SJCRH30 (cell line): ENCODE measurements around the gene MYH14. TPM values are rescaled to one million over a fixed set of nuclear protein-coding genes. Genes with fewer than 3 reads are reported as not detected.

ENCODE experiments used
- DNase-seq, 2 experiments: peaks; one replicate each; pipeline ENCODE4 v3.0.0-alpha.2; 2015 to 2020
- H3K27ac ChIP-seq: fragments of 250-450 bp; sonication (Bioruptor Pico); 2 replicates; pipeline ENCODE4 v1.5.1; 2020; ENCODE audit warnings: mild to moderate bottlenecking, moderate library complexity
- H3K27me3 ChIP-seq: fragments of 250-450 bp; sonication (Bioruptor Pico); 2 replicates; pipeline ENCODE4 v1.5.1; 2020; ENCODE audit warnings: mild to moderate bottlenecking, moderate library complexity
- H3K36me3 ChIP-seq: fragments of 250-450 bp; sonication (Bioruptor Pico); 2 replicates; pipeline ENCODE4 v1.5.1; 2020; ENCODE audit warnings: mild to moderate bottlenecking, moderate library complexity
- H3K4me1 ChIP-seq: fragments of 250-450 bp; sonication (Bioruptor Pico); 2 replicates; pipeline ENCODE4 v1.5.1; 2020; ENCODE audit warnings: mild to moderate bottlenecking, moderate library complexity
- H3K4me3 ChIP-seq: fragments of 250-450 bp; sonication (Bioruptor Pico); 2 replicates; pipeline ENCODE4 v1.5.1; 2020; ENCODE audit warnings: mild to moderate bottlenecking, moderate library complexity
- H3K9me3 ChIP-seq: fragments of 250-450 bp; sonication (Bioruptor Pico); replicated peaks from 2 replicates; pipeline ENCODE4 v1.5.1; 2020; ENCODE audit warnings: mild to moderate bottlenecking, moderate library complexity
- total RNA-seq: library from RNA; depleted of rRNA; stranded (reverse); fragments of >200 nt; shearing (Covaris generic); gene quantifications from 2 replicates; pipeline ENCODE4 v1.2.3, GENCODE V29; 2014

MYH14 gene
- total RNA-seq, 1 experiment from 2014 or later, result 25.7 TPM

- Histone ChIP-seq H3K4me1 (no peaks in the 10 kb centered on the region), H3K9me3 (no peaks in the 10 kb centered on the region), H3K36me3 (peaks cover 37% of the 10 kb centered on the region), H3K27me3 (no peaks in the 10 kb centered on the region), H3K4me3 (no peak overlapping the region), H3K27ac (no peak overlapping the region)
- no peak for DNase-seq
Measured at GRCh38 chr19:50290775-50291174, 87.4 kb downstream of the MYH14 start.

- Histone ChIP-seq H3K9me3 (no peaks in the 10 kb centered on the region), H3K36me3 (peaks cover 25% of the 10 kb centered on the region), H3K4me3 (no peak overlapping the region), H3K27ac (no peak overlapping the region), H3K4me1 (no peaks in the 10 kb centered on the region), H3K27me3 (no peaks in the 10 kb centered on the region)
- no peak for DNase-seq
Measured at GRCh38 chr19:50292216-50292827, 88.9 kb downstream of the MYH14 start.

- no peaks in the 10 kb centered on the region for H3K27me3 ChIP-seq
- H3K4me1 ChIP-seq, result no peaks in the 10 kb centered on the region
- no peak for DNase-seq
Measured at GRCh38 chr19:50293263-50294004, 90.0 kb downstream of the MYH14 start.

GRCh38 chr19:50300051-50300450 lies 96.6 kb downstream of the MYH14 start:
- no peak for DNase-seq
- Histone ChIP-seq H3K36me3 (peaks cover 13% of the 10 kb centered on the region), H3K9me3 (no peaks in the 10 kb centered on the region), H3K4me3 (no peak overlapping the region), H3K27ac (no peak overlapping the region), H3K4me1 (no peaks in the 10 kb centered on the region), H3K27me3 (no peaks in the 10 kb centered on the region)

More at GRCh38 chr19:50293263-50294004, 90.0 kb downstream of the MYH14 start:
- no peak overlapping the region for H3K27ac ChIP-seq
- H3K36me3 ChIP-seq, result peaks cover 15% of the 10 kb centered on the region; the same call in 1 of the 2 replicates
- no peak overlapping the region for H3K4me3 ChIP-seq
- no peaks in the 10 kb centered on the region for H3K9me3 ChIP-seq

- H3K9me3 ChIP-seq, result no peaks in the 10 kb centered on the region
- H3K4me1 ChIP-seq, result no peaks in the 10 kb centered on the region
- H3K27me3 ChIP-seq, result no peaks in the 10 kb centered on the region
- H3K4me3 ChIP-seq, result no peak overlapping the region
- no peak overlapping the region for H3K27ac ChIP-seq
- DNase-seq, result no peak
- H3K36me3 ChIP-seq, result peaks cover 13% of the 10 kb centered on the region
Measured at GRCh38 chr19:50300814-50301606, 97.6 kb downstream of the MYH14 start.

- Histone ChIP-seq H3K36me3 (peaks cover 17% of the 10 kb centered on the region), H3K27me3 (no peaks in the 10 kb centered on the region), H3K27ac (no peak overlapping the region), H3K4me1 (no peaks in the 10 kb centered on the region), H3K4me3 (no peak overlapping the region), H3K9me3 (no peaks in the 10 kb centered on the region)
- DNase-seq, result no peak
Measured at GRCh38 chr19:50301607-50301971, 98.2 kb downstream of the MYH14 start.

- no peak for DNase-seq
- Histone ChIP-seq H3K9me3 (0 out of 2 replicates have a peak, but pooled peaks cover 2% of the 10 kb centered on the region), H3K4me3 (no peak overlapping the region), H3K4me1 (no peaks in the 10 kb centered on the region), H3K27me3 (no peaks in the 10 kb centered on the region), H3K36me3 (peaks cover 20% of the 10 kb centered on the region), H3K27ac (no peak overlapping the region)
Measured at GRCh38 chr19:50303558-50303957, 100.1 kb downstream of the MYH14 start.

- no peaks in the 10 kb centered on the region for H3K27me3 ChIP-seq
Measured at GRCh38 chr19:50308991-50309390, 105.6 kb downstream of the MYH14 start.

GRCh38 chr19:50309396-50310125 lies 106.1 kb downstream of the MYH14 start:
- Histone ChIP-seq H3K36me3 (peaks cover 10% of the 10 kb centered on the region; the same call in 1 of the 2 replicates), H3K27ac (no peak overlapping the region), H3K27me3 (no peaks in the 10 kb centered on the region), H3K4me3 (no peak overlapping the region), H3K4me1 (no peaks in the 10 kb centered on the region), H3K9me3 (0 out of 2 replicates have a peak, but pooled peaks cover 2% of the 10 kb centered on the region)
- DNase-seq, result no peak

More at GRCh38 chr19:50308991-50309390, 105.6 kb downstream of the MYH14 start:
- H3K4me3 ChIP-seq, result no peak overlapping the region
- H3K4me1 ChIP-seq, result no peaks in the 10 kb centered on the region
- DNase-seq, result no peak
- H3K9me3 ChIP-seq, result 0 out of 2 replicates have a peak, but pooled peaks cover 2% of the 10 kb centered on the region
- peaks cover 10% of the 10 kb centered on the region for H3K36me3 ChIP-seq
- H3K27ac ChIP-seq, result no peak overlapping the region

GRCh38 chr19:50310759-50311465 lies 107.5 kb downstream of the MYH14 start:
- no peak for DNase-seq
- H3K36me3 ChIP-seq, result peaks cover 10% of the 10 kb centered on the region; the same call in 1 of the 2 replicates
- H3K4me3 ChIP-seq, result no peak overlapping the region
- 0 out of 2 replicates have a peak, but pooled peaks cover 2% of the 10 kb centered on the region for H3K9me3 ChIP-seq
- no peaks in the 10 kb centered on the region for H3K27me3 ChIP-seq
- no peaks in the 10 kb centered on the region for H3K4me1 ChIP-seq
- H3K27ac ChIP-seq, result no peak overlapping the region

GRCh38 chr19:50311723-50312635 lies 108.6 kb downstream of the MYH14 start:
- H3K36me3 ChIP-seq, result 0 out of 2 replicates have a peak, but pooled peaks cover 5% of the 10 kb centered on the region
- no peaks in the 10 kb centered on the region for H3K27me3 ChIP-seq
- peak in 1 of 2 experiments; percentile 29 for DNase-seq

GRCh38 chr19:50312967-50313811 lies 109.8 kb downstream of the MYH14 start:
- Histone ChIP-seq H3K27me3 (no peaks in the 10 kb centered on the region), H3K27ac (no peak overlapping the region), H3K9me3 (no peaks in the 10 kb centered on the region), H3K4me3 (no peak overlapping the region), H3K4me1 (no peaks in the 10 kb centered on the region), H3K36me3 (no peaks in the 10 kb centered on the region)
- no peak for DNase-seq

More at GRCh38 chr19:50311723-50312635, 108.6 kb downstream of the MYH14 start:
- no peak overlapping the region for H3K27ac ChIP-seq
- no peaks in the 10 kb centered on the region for H3K4me1 ChIP-seq
- H3K4me3 ChIP-seq, result no peak overlapping the region
- 0 out of 2 replicates have a peak, but pooled peaks cover 2% of the 10 kb centered on the region for H3K9me3 ChIP-seq
